HG03520 (cell line): ENCODE measurements around the gene ADAMTS8.

Experiments
- ATAC-seq: cut with Tn5 transposase; IDR thresholded peaks from one replicate; pipeline ENCODE4 v1.9.1; 2021; ENCODE audit warnings: mild to moderate bottlenecking, moderate library complexity; ENCODE audit not compliant: unreplicated experiment

ADAMTS8 gene

GRCh38 chr11:130462101-130462885 is 33.9 kb upstream of the ADAMTS8 start:
- no peak for ATAC-seq

DNA sequence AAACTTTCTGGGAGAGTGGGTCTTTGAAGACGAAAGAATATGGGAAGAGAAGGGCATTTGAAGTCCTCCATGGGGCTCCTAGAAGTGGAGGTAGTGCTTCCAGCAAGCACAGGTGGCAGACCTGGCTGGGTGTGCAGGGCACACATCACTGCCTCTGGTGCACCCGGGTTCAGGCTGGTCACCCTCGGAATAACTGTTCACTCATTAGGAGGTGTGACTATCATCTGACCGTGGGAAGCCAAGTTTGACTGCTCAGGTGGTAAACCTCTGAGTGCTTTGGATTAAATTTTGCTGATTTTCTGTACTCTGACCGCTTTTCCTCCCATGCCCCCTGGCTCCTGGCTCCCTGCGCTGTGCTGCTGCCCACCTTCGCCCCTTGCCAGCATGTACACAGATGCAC is 31.1 kb upstream of the ADAMTS8 start:
- ATAC-seq = no peak

GRCh38 chr11:130458410-130458729 is 30.0 kb upstream of the ADAMTS8 start:
- no peak for ATAC-seq

DNA sequence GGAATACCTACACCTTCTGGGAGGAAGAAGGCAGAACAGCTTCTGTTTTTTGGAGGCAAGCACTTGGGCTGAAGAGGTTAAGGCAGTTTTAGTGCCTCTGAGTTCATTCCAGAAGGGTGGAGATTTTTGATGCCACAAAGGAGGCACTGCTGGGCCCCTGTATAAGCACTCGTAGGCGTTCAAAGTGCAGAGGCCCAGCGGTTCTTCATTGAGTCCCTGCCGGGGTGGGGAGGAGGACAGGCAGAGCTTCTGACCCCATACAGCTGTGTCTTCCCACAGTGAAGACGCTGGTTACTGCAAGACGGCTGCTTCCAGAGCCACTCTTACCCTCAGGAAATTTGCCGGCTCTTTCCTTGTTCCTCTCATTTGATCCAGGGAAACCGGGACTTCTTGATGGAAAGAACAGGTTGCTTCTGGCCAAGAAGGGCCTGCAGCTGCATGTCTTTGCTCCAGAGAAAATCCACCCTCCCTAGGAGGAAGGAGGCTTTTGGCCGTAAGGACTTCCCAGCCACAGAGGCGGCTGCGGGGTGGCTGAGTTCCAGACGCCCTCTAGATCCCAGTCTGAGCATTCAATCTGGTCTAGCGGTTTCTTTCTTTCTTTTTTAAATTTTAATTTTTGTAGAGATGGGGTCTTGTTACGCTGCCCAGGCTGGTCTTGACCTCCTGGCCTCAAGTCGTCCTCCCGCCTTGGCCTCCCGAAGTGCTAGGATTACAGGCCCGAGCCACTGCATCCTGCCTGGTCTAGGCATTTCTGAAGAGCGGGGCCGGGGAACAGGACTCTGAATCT is 29.4 kb upstream of the ADAMTS8 start:
- ATAC-seq = no peak

DNA sequence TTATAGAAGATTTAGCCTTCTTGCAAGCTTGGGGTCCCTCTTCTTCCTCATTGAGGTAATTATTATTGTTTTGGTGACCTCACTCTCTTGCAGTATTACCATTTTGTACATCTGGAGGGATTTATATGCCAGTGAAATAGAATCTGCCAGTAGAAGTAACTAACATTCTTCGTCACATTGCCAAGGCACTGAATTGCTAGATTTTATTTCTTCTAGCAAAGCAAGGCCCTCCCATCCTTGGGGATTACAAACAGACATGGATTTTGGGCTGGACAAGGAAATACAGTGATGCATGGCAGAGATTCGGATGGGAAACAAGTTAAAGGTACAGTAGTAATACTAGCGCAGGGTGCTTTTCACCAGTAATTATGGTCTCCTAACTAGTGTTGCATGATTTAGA is 27.9 kb upstream of the ADAMTS8 start:
- ATAC-seq = no peak

DNA sequence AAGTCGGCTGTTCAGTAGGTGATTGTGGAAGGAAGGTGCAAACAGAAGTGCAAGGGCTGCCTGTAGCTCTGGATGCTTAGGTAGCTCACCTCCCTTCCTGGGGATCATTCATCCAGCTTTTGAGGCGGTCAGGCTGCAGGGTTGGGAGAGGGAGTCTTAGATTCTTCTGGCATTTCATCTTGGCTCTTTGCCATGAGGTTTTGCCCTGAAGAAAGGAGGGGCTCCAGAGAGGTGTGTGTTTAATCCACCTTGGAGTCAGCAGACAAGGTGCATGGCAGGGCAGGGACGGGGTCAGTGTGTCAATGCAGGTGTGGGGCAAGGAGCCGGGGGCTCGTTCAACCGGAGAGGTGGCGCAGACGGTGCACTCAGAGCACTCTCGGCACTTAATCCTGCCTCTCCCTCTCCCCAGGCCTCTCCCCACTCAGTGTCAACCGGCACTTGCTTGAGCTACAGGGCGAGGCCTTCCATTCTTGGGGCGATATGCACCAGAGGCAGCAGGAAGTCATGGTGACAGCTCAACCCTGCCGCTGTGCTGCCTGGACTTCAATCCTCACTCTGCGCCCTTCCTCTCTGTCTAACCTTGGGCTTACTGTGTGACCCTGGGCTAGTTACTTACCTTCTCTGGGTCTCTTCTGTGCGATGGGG is 27.2 kb upstream of the ADAMTS8 start:
- ATAC-seq = no peak

DNA sequence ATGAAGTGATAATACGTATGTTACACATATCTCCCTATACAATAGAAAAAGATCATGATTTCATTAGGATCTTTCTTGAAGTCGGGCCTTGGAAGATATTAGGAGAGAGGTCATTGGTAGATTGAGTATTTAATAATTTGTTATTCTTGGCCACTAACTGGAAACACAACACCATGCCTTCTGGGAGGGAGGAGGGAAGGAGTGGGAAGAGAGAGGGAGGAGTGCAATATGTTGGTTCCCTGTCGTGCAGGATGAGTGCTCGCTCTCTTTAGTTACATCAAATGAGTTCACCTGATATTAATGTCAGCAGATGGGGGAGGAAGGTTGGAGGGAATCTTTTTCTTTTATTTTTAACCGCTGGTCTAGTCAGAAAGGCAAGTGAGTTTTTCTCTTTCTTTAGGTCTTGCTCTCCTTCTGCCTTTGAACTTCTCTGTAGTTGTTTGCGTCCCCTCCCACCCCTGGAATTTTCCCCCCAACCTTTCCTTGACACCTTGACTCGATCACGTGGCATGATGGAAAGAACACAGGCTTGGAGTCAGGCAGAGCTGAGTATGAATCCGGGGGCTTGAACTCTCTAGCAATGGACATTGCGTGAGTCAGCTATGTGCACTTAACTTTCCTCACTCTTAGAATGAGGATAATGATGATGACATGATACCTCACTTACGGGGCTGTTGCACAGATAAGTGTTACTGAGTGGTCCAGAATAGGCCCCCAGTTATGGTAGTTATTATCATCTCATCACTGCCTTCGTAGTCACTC is 26.3 kb upstream of the ADAMTS8 start:
- ATAC-seq = no peak

GRCh38 chr11:130452940-130453339 is 24.5 kb upstream of the ADAMTS8 start:
- no peak for ATAC-seq

DNA sequence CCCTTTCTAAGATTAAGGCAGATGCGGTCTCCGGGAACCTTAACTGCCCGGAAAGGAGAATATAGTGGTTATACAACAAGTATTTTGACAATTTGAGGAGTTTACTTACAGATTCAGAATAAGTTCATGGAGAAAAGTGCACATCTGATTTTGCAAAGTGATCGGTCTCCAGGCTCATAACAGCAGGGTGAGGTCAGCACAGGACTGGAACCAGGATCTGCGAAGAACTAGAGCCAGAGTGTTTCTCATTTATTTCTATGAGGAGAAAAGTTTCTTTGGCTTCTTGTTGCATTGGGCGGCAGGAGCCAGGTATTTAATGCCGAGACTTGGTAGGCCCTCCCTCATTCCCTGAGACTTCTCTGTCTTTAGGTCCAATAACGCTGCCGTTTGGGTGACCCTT is 23.8 kb upstream of the ADAMTS8 start:
- ATAC-seq = no peak

DNA sequence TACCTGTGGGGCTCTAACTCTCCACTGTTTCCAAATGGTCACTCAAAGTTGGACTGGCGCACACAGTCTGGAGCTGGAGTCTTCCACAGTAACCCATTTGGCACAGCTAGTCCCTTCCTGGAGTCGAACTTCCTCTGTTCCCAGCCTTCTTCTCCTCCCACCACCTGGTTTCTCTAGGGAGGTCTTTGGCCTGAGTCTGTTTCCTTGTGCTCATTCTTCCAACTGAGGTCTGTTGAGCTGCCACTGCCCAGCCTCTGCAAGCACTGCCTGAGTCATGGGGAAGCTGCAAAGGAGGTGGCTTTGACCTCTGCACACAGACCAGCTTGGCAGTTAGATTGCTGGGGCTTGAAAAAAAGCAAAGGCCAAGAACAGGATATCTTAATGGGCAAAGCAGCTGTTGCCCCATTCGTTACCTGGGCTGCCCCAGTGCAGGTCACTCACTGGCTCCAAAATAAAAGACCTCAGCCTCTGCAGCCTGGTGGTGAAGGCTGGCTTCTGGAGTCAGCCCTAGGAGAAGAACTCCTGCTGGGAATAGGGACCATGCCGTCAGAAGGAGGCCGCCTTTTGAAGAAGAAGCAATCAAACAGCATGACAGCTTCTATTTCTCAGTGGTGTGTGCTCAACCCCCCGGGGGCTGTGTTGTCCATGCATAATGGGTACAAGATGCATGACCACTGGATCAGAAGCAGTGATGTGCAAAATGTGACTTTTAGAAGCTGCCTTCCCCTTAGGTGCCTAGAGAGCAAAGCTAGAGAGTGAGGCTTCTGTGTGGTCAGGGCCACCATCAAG is 23.0 kb upstream of the ADAMTS8 start:
- ATAC-seq = no peak

DNA sequence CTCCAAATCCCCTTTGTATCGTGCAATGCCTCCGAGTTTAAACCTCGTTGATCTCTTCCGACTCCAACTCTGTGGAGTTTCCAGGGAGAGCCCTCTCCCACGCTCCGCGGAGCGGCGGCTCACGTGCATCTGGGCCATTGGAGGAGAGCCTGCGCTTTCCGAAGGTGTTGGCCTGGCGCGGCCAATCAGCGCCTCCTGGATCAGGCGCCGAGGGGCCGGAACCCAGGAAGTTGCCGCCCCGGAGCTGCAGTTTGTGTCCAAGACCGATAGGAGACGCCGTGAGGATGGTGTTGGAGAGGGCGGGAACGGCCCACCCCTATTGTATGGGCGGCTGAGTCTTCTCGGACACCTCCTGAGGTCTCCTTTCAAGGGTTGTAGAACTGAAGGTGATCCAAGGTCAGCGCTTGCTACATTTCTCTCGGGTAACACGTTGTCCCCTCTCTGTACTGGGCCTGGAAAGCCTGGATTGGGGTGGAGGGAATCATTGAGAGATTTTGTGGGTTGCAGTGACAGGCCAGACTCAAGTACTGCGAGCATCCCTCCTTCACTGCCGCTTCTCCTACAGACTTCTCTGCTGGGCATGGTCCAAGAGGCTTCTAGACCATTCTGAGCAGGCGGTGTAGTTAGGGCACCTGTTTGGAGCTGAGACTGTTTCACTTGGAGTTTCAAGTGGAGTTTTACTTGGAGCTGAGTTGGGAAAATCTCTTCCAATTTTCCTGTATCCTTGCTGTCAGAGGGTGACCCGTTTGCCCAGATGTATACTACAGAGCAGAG is 21.8 kb upstream of the ADAMTS8 start:
- ATAC-seq = no peak

DNA sequence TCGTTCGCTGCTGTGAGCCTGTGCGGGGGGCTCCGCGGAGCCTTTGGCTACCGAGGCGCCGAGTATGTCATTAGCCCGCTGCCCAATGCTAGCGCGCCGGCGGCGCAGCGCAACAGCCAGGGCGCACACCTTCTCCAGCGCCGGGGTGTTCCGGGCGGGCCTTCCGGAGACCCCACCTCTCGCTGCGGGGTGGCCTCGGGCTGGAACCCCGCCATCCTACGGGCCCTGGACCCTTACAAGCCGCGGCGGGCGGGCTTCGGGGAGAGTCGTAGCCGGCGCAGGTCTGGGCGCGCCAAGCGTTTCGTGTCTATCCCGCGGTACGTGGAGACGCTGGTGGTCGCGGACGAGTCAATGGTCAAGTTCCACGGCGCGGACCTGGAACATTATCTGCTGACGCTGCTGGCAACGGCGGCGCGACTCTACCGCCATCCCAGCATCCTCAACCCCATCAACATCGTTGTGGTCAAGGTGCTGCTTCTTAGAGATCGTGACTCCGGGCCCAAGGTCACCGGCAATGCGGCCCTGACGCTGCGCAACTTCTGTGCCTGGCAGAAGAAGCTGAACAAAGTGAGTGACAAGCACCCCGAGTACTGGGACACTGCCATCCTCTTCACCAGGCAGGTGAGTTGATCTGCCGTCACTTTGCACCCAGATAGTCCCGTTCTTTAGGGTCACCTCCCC is 21.0 kb upstream of the ADAMTS8 start:
- ATAC-seq = no peak

- peak; percentile 60 for ATAC-seq
Observed at GRCh38 chr11:130448416-130449309, 20.3 kb upstream of the ADAMTS8 start, which contains the start of gene ADAMTS15. TSS of gene ADAMTS15 (plus strand) at chr11:130448645. CDS start at chr11:130448974, 329 bp downstream.

DNA sequence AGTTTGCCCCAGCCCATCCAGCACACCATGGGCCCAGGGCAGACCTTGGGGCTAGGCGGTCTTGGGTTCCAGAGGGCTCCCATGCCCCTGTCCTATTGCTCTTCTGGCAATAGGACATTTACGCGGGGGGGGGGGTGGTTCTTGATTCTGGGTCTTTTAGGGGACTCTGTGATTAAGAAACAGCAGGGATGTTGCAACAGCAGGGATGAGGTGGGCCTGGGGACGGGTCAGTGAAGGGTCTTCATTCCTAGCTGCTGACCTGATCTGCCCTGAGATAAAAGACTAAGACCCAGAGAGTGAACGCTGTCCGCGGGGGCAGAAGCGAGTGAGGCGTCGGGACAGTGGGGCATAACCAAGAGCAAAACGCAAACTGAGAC is 19.6 kb upstream of the ADAMTS8 start:
- no peak for ATAC-seq

GRCh38 chr11:130445788-130446187 is 17.4 kb upstream of the ADAMTS8 start:
- no peak for ATAC-seq

DNA sequence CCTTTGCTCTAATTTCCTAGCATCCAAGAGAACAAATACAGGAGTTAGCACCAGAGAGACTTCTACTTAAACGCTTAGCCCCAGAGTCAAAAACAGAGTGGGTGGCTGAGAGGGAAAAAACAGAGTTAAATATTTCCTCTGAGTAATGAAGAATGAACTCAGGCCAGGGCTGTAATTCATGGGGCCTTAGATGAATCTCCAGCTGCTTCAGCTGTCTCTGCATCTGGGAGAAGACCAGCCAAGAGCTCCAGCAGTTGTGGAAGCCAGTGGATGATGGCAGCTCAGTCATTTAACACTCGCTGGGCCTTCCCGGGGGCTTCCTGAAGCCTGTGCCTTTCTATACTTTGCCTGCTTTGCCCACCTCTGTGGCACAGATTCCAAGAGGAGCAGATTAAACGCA is 14.3 kb upstream of the ADAMTS8 start:
- no peak for ATAC-seq

DNA sequence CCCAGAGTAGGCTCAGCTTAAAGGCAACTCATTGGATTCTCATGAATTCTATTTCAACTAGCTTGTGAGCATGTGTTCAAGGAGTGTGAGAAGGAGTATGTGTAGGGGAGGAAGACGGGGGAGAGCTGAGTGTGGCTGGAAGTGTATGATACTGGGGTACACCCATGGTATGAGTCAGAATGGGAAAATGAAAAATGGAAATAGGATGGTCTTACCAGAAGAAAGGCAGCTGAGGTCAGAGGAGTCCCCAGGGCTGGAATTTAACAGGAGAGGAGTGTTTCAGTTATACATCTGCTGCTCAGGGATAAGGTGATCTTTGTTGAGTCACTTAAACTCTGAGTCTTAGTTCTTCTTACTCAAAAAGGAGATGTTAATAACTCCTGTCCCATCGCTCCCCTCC is 13.3 kb upstream of the ADAMTS8 start:
- no peak for ATAC-seq

DNA sequence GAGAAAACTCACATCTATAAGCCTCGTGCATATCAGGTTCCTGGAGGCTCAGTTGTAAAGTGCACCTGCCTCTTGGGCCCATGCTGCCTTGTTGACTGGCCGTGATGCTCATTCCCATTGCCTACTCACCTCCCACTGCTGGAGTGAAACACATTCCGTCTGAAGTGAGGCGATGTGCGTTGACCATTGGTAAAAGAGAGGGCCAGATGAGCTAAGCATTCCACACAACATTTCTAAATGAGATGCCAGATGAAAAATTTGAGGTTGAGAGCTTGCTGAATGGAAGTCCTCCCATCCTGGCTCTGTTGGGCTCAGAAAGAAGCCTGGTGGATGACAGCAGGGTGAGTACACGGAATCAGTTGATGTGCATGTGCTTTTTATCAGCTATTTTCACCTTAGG is 11.5 kb upstream of the ADAMTS8 start:
- no peak for ATAC-seq
